PC-9 (cell line): ENCODE results near the gene SAA1. TPM values are rescaled to one million over a fixed set of nuclear protein-coding genes. Genes with fewer than 3 reads are reported as not detected.
A peak's percentile ranks its signal among the peaks of the same experiment; 100 is the strongest.

Experiments used
- BruUV-seq: library from RNA; stranded (reverse); fragments of 400-500 nt; replicated peaks from 2 replicates; lab custom pipeline; 2021; lab: Mats Ljungman, UMichigan
- CTCF ChIA-PET: fragments of 300-600 bp; sonication (Branson Sonifier 250); formaldehyde crosslinking; loops from one replicate; lab custom pipeline; 2022; ENCODE audit warnings: antibody characterized with exemption; lab: Charles Lee
- POLR2A ChIA-PET: fragments of 300-600 bp; sonication (Branson Sonifier 250); formaldehyde crosslinking; loops from one replicate; lab custom pipeline; 2022; ENCODE audit warnings: antibody characterized with exemption; ENCODE audit not compliant: unreplicated experiment; lab: Charles Lee
- DNase-seq, 2 experiments: peaks; one replicate each; pipeline versions ENCODE4 v3.0.0 to v3.0.0-alpha.2; 2015 to 2022; ENCODE audit warnings: mixed read lengths in 1 of 2
- H2AFZ ChIP-seq: fragments of 200-600 bp; sonication (generic); 2 replicates; pipeline ENCODE4 v1.8.1; 2017; ENCODE audit warnings: antibody characterized with exemption
- H3F3A ChIP-seq: fragments of 200-600 bp; sonication (generic); 2 replicates; pipeline ENCODE4 v1.8.1; 2017; ENCODE audit warnings: antibody characterized with exemption, mild to moderate bottlenecking, low read depth; ENCODE audit not compliant: insufficient read depth
- H3K27ac ChIP-seq: fragments of 200-600 bp; sonication (generic); 2 replicates; pipeline ENCODE4 v1.6.1; 2016; ENCODE audit warnings: mixed run types
- H3K27me3 ChIP-seq: fragments of 200-600 bp; sonication (generic); 2 replicates; pipeline ENCODE4 v1.6.1; 2016; ENCODE audit warnings: low read depth, mixed run types; ENCODE audit not compliant: insufficient read depth
- H3K36me3 ChIP-seq: fragments of 200-600 bp; sonication (generic); 2 replicates; pipeline ENCODE4 v1.6.1; 2016; ENCODE audit warnings: low read depth, mixed run types
- H3K4me1 ChIP-seq: fragments of 200-600 bp; sonication (generic); replicated peaks from 2 replicates; pipeline ENCODE4 v1.6.1; 2016; ENCODE audit warnings: mixed run types; ENCODE audit not compliant: insufficient read depth
- H3K4me2 ChIP-seq: fragments of 200-600 bp; sonication (generic); 2 replicates; pipeline ENCODE4 v1.6.1; 2017; ENCODE audit warnings: mixed run types
- H3K4me3 ChIP-seq: fragments of 200-600 bp; sonication (generic); 2 replicates; pipeline ENCODE4 v1.6.1; 2016; ENCODE audit warnings: mixed run types
- H3K79me2 ChIP-seq: fragments of 200-600 bp; sonication (generic); 2 replicates; pipeline ENCODE4 v1.6.1; 2017; ENCODE audit warnings: low read depth, mixed run types
- H3K9me2 ChIP-seq: fragments of 200-600 bp; sonication (generic); 2 replicates; pipeline ENCODE4 v1.8.1; 2017; ENCODE audit warnings: mild to moderate bottlenecking; ENCODE audit not compliant: insufficient read depth
- H3K9me3 ChIP-seq: fragments of 200-600 bp; sonication (generic); 2 replicates; pipeline ENCODE4 v1.8.1; 2016; ENCODE audit warnings: low read depth; ENCODE audit not compliant: insufficient read depth
- H4K20me1 ChIP-seq: fragments of 200-600 bp; sonication (generic); 2 replicates; pipeline ENCODE4 v1.8.1; 2017; ENCODE audit not compliant: insufficient read depth
- CTCF ChIP-seq: fragments of 200-600 bp; sonication (generic); conservative IDR thresholded peaks from 2 replicates; pipeline ENCODE4 v1.6.1; 2017; ENCODE audit warnings: mixed run types, antibody characterized with exemption, mild to moderate bottlenecking, moderate library complexity
- EZH2 ChIP-seq: fragments of 200-600 bp; sonication (generic); IDR thresholded peaks from 2 replicates; pipeline ENCODE4 v1.8.0; 2017; ENCODE audit warnings: antibody characterized with exemption, low read depth
- intact Hi-C: fragments of 100-400 bp; cut with micrococcal nuclease; formaldehyde crosslinking; loops from one replicate; pipeline ENCODE4 v1.10.0; 2022; ENCODE audit not compliant: unreplicated experiment
- total RNA-seq: library from RNA; stranded (reverse); gene quantifications from 2 replicates; pipeline ENCODE4 v1.2.3, GENCODE V29; 2021

SAA1 gene
- total RNA-seq, 1 experiment from 2014 or later = not detected

- DNase-seq = no peak
- Histone ChIP-seq H3K9me2 (no peaks in the 10 kb centered on the region), H3F3A (peaks cover 52% of the 10 kb centered on the region), H3K9me3 (no peaks in the 10 kb centered on the region), H2AFZ (no peak overlapping the region), H4K20me1 (no peaks in the 10 kb centered on the region), H3K4me2 (peak overlapping the region; percentile 62), H3K4me3 (peak overlapping the region; percentile 9; the same call in 1 of the 2 replicates), H3K27ac (peak overlapping the region; percentile 90), H3K79me2 (peaks cover 37% of the 10 kb centered on the region), H3K36me3 (peaks cover 36% of the 10 kb centered on the region), H3K27me3 (no peaks in the 10 kb centered on the region), H3K4me1 (peaks cover 65% of the 10 kb centered on the region)
- ChIA-PET POLR2A (no interaction called here), CTCF (interaction anchor here (0.6 kb wide), 1 partner anchor 35 kb away, joined by 3 read pairs; no protein-coding TSS in a partner anchor)
- no TSS peak for BruUV-seq
- intact Hi-C loops = no loop called here
- TF ChIP-seq EZH2 (no peak), CTCF (no peak)
These were observed 45.9 kb downstream of the SAA1 start for GRCh38 chr11:18312012-18312411.

GRCh38 chr11:18312663-18313420 is 46.8 kb downstream of the SAA1 start:
- Histone ChIP-seq H3K4me3 (peak overlapping the region; percentile 9; the same call in 1 of the 2 replicates), H3K4me2 (peak overlapping the region; percentile 62), H3K9me3 (no peaks in the 10 kb centered on the region), H3K4me1 (peaks cover 65% of the 10 kb centered on the region), H3K79me2 (peaks cover 44% of the 10 kb centered on the region), H2AFZ (no peak overlapping the region), H3K27ac (peak overlapping the region; percentile 90), H3K9me2 (no peaks in the 10 kb centered on the region), H4K20me1 (no peaks in the 10 kb centered on the region), H3K27me3 (no peaks in the 10 kb centered on the region), H3F3A (peaks cover 52% of the 10 kb centered on the region), H3K36me3 (peaks cover 31% of the 10 kb centered on the region)
- DNase-seq = peak; percentile 85 to 99
- BruUV-seq = no TSS peak
- ChIA-PET POLR2A (interaction anchor here (0.6 to 1.8 kb wide), 15 partner anchors 9 to 1465 kb away, joined by 3 to 24 read pairs (median 8); partner anchors contain the start of genes HPS5, LDHA, SPTY2D1 and UEVLD), CTCF (interaction anchor here (0.5 to 0.7 kb wide), 6 partner anchors 15 to 213 kb away, joined by 3 to 4 read pairs (median 3); partner anchors contain the start of gene LDHA)
- TF ChIP-seq CTCF (no peak), EZH2 (no peak)
- intact Hi-C loops = loop anchor here (1.0 kb wide), 4 partner anchors 9 to 177 kb away; partner anchors contain the start of genes GTF2H1 and HPS5

- Histone ChIP-seq H3K9me2 (no peaks in the 10 kb centered on the region), H2AFZ (no peak overlapping the region), H3K79me2 (peaks cover 57% of the 10 kb centered on the region), H3K4me3 (no peak overlapping the region), H3K9me3 (no peaks in the 10 kb centered on the region), H4K20me1 (no peaks in the 10 kb centered on the region), H3K36me3 (peaks cover 20% of the 10 kb centered on the region), H3K4me1 (peaks cover 65% of the 10 kb centered on the region), H3K4me2 (peak overlapping the region; percentile 62; the same call in 1 of the 2 replicates), H3F3A (peaks cover 52% of the 10 kb centered on the region), H3K27ac (peak overlapping the region; percentile 90), H3K27me3 (no peaks in the 10 kb centered on the region)
- intact Hi-C loops = loop anchor here (1.0 kb wide), 4 partner anchors 8 to 176 kb away; partner anchors contain the start of genes GTF2H1 and HPS5
- CTCF ChIA-PET = interaction anchor here (0.6 to 0.7 kb wide), 2 partner anchors 16 to 34 kb away, joined by 3 read pairs; no protein-coding TSS in a partner anchor
- no TSS peak for BruUV-seq
- DNase-seq = peak; percentile 40 to 70
- POLR2A ChIA-PET = interaction anchor here (1.0 to 1.8 kb wide), 4 partner anchors 80 to 212 kb away, joined by 4 to 24 read pairs (median 12); partner anchors contain the start of gene LDHA
- TF ChIP-seq EZH2 = no peak
- TF ChIP-seq CTCF = no peak
These were observed 48.1 kb downstream of the SAA1 start for GRCh38 chr11:18313965-18314763.
